ENCODE results near the gene CDH4. TPM values are rescaled to one million over a fixed set of nuclear protein-coding genes. Genes with fewer than 3 reads are reported as not detected.

CDH4 gene
- total RNA-seq, 3 donors from 2014 or later (not counting 1 experiment from before 2014, with no cell fraction given) = 0.18 TPM; not detected in 2

GRCh38 chr20:61963885-61964674 is 712.0 kb downstream of the CDH4 start:
- peaks cover 5% of the 10 kb centered on the region for H3K4me1 ChIP-seq (ENCODE audit: control insufficient read depth, insufficient read depth, low read length)
- no peaks in the 10 kb centered on the region for H3K9me3 Mint-ChIP-seq
- intact Hi-C loops (cut with micrococcal nuclease) = no loop called here
- H3K36me3 ChIP-seq (ENCODE audit: control insufficient read depth, insufficient read depth, low read length) = no peaks in the 10 kb centered on the region
- no peak for TF ChIP-seq CTCF (IDR thresholded peaks at IDR 0.05)
- no peak overlapping the region for H3K27ac ChIP-seq (ENCODE audit: low read length)
- H3K27me3 Mint-ChIP-seq (ENCODE audit: low read depth in 2 of 2) = peaks cover 8 to 10% of the 10 kb centered on the region in 2 donors
- no peak overlapping the region for H3K4me3 ChIP-seq (ENCODE audit: low read length)
- no peaks in the 10 kb centered on the region for H3K36me3 Mint-ChIP-seq
- H3K4me1 Mint-ChIP-seq = peaks cover 0 to 6% of the 10 kb centered on the region in 2 donors
- no peak for ATAC-seq
- WGBS (ENCODE audit: insufficient coverage) = 98% methylated on average over 8 of the region's 8 CpGs
- H3K27me3 ChIP-seq (ENCODE audit: control insufficient read depth, insufficient read depth, low read length) = peaks cover 5% of the 10 kb centered on the region
- no peaks in the 10 kb centered on the region for H3K9me3 ChIP-seq (ENCODE audit: control insufficient read depth, insufficient read depth, low read length)
- DNase-seq = no peak
- no peak overlapping the region for H3K27ac Mint-ChIP-seq
- no peak overlapping the region for H3K4me3 Mint-ChIP-seq

DNA sequence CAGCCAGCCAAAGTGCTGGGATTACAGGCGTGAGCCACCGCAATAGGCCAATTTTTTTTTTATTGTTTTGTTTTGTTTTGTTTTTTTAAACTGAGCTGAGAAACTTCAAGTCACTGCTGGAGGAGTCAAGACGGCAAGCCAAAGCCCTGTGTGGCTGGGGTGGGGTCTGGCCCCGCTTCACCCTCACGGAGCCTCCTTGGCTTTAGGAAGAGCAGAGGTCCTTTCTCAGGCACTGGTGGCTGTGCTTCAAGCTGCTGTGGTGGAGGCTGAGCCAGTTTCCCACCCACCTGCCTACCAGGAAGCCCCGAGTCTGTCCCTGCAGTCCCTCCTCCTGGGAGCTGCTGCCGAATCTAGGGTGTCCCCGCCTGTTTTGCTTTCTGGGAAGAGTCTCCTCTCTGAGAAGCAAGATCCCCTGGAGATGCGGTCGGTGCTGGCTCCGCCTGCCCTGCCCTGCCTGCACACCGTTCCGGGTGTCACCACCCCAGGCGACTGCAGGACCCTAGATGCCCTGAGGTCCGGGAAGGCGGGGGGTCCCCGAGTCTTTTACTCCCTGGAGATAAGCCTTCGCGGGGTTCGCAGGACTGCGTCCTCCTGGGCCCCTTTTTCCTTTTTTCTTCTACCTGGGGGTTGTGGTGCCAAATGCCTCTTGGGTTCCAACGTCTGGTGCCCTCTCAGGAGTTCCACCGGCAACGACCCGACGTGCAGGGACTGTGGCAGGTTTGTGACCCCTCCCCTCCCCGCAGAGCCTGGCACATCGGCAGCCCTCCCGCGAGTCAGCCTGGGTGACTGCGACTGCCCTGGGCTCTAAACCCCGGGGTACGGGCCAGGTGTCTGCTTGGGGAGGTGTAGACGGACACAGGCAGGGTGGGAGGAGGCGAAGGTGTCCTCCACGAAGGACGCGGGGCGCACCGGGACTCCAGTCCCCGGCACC is 712.9 kb downstream of the CDH4 start:
- 55% methylated on average over 39 of the region's 41 CpGs for WGBS (ENCODE audit: insufficient coverage)
- no peaks in the 10 kb centered on the region for H3K9me3 ChIP-seq (ENCODE audit: control insufficient read depth, insufficient read depth, low read length)
- Mint-ChIP-seq H3K27ac (no peak overlapping the region), H3K4me1 (peaks cover 0 to 6% of the 10 kb centered on the region in 2 donors), H3K4me3 (no peak overlapping the region), H3K9me3 (no peaks in the 10 kb centered on the region), H3K27me3 (ENCODE audit: low read depth in 2 of 2) (peaks cover 8 to 10% of the 10 kb centered on the region in 2 donors), H3K36me3 (no peaks in the 10 kb centered on the region)
- ATAC-seq = peak in 1 of 3 donors; percentile 10
- intact Hi-C loops (cut with micrococcal nuclease) = no loop called here
- H3K36me3 ChIP-seq (ENCODE audit: control insufficient read depth, insufficient read depth, low read length) = no peaks in the 10 kb centered on the region
- no peak overlapping the region for H3K4me3 ChIP-seq (ENCODE audit: low read length)
- TF ChIP-seq CTCF (IDR thresholded peaks at IDR 0.05) = no peak
- peaks cover 5% of the 10 kb centered on the region for H3K27me3 ChIP-seq (ENCODE audit: control insufficient read depth, insufficient read depth, low read length)
- H3K4me1 ChIP-seq (ENCODE audit: control insufficient read depth, insufficient read depth, low read length) = peaks cover 5% of the 10 kb centered on the region
- H3K27ac ChIP-seq (ENCODE audit: low read length) = no peak overlapping the region
- no peak for DNase-seq

DNA sequence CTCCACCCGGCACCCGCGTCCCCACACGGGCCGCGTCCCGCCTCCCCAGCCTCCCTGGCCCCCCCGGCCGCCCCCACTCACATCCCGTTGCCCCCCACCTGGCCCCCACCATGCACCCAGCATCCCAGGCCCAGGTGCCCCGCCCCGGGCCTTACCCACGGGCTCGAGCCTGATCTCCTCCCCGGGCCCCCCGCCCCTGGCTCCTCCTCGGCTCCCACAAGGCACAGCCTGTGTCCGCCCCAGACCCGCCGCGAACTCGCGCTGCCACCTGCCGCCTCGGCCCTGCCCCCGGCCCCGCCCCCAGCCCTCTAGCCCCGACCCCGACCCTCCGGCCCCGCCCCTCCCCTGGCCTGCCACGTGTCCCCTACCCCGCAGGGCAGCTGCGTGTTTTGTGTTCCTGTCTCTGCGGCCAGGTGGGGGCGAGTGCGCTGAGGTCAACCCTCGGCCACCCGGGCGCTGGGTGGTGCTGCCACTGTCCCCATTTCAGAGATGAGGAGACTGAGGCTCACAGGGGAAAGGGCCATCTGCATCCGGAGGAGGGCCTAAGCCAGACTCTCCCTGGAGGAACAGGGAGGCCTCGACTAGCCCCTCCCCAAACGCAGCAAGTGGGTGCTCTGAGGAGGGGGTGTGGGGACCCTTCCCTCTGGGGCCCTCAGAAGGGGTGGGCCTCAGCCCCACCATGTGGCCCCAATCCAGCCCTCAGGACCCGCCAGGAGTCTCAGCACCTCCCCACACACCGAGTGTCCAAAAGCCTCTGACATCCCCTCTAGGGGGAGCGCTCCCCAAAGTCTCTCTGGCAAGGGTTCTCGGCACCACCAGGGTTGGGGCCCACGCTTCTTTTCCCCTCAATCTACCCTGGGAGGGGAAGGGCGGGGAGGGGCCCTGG is 713.8 kb downstream of the CDH4 start:
- intact Hi-C loops (cut with micrococcal nuclease) = no loop called here

More for the DNA sequence above, 713.8 kb downstream of the CDH4 start:
- no peak overlapping the region for H3K4me3 ChIP-seq (ENCODE audit: low read length)
- 19% methylated on average over 46 of the region's 49 CpGs for WGBS (ENCODE audit: insufficient coverage)
- DNase-seq (no peak), ATAC-seq (peak in 1 of 3 donors; percentile 35)
- H3K27ac Mint-ChIP-seq = no peak overlapping the region
- peaks cover 5% of the 10 kb centered on the region for H3K27me3 ChIP-seq (ENCODE audit: control insufficient read depth, insufficient read depth, low read length)
- no peaks in the 10 kb centered on the region for H3K36me3 Mint-ChIP-seq
- H3K27ac ChIP-seq (ENCODE audit: low read length) = no peak overlapping the region
- no peaks in the 10 kb centered on the region for H3K9me3 ChIP-seq (ENCODE audit: control insufficient read depth, insufficient read depth, low read length)
- no peak for TF ChIP-seq CTCF (IDR thresholded peaks at IDR 0.05)
- peaks cover 5% of the 10 kb centered on the region for H3K4me1 ChIP-seq (ENCODE audit: control insufficient read depth, insufficient read depth, low read length)
- no peaks in the 10 kb centered on the region for H3K9me3 Mint-ChIP-seq
- peaks cover 8 to 10% of the 10 kb centered on the region in 2 donors for H3K27me3 Mint-ChIP-seq (ENCODE audit: low read depth in 2 of 2)
- no peak overlapping the region for H3K4me3 Mint-ChIP-seq
- peaks cover 5 to 6% of the 10 kb centered on the region in 2 donors for H3K4me1 Mint-ChIP-seq
- H3K36me3 ChIP-seq (ENCODE audit: control insufficient read depth, insufficient read depth, low read length) = no peaks in the 10 kb centered on the region
